K562 treated with DMSO at 1 percent for 24 hours (cell line): ENCODE results near the gene GRPEL2. TPM values are rescaled to one million over a fixed set of nuclear protein-coding genes. Genes with fewer than 3 reads are reported as not detected.

Experiments
- total RNA-seq: library from RNA; unstranded; fragments of 300-600 nt; gene quantifications from 2 replicates; pipeline ENCODE4 v1.2.3, GENCODE V29; 2022; ENCODE audit warnings: low read depth; ENCODE audit not compliant: insufficient read depth

GRPEL2 gene
- 5.4 and 6.8 TPM in 2 replicates for total RNA-seq

GRCh38 chr5:149345147-149345891 is at the start of gene GRPEL2:
Gene GRPEL2, plus strand, starts transcription at chr5:149345499. Its CDS starts 41 bp downstream, at chr5:149345540.

GRCh38 chr5:149357370-149358293 is 12.3 kb downstream of the GRPEL2 start, which contains the start of gene PCYOX1L:
Gene PCYOX1L, plus strand, starts transcription at chr5:149358046. Its CDS starts 23 bp downstream, at chr5:149358069.

GRCh38 chr5:149379177-149379761 is 34.0 kb downstream of the GRPEL2 start, which contains the start of gene IL17B:
Gene IL17B, minus strand, starts transcription at chr5:149379292. Its CDS starts 67 bp downstream, at chr5:149379225.

Other genes with a start within 250 kb of the GRPEL2 start
- gene ABLIM3, start 204.0 kb upstream of the GRPEL2 start, total RNA-seq = 0.63 and 0.68 TPM in 2 replicates
- not detected in 2 replicates for gene AFAP1L1, start 73.6 kb upstream of the GRPEL2 start, total RNA-seq
- 10.1 and 11.1 TPM in 2 replicates for gene PCYOX1L, start 12.5 kb downstream of the GRPEL2 start, total RNA-seq
- 2.0 and 3.3 TPM in 2 replicates for gene IL17B, start 33.8 kb downstream of the GRPEL2 start, total RNA-seq
- 157 and 160 TPM in 2 replicates for gene CSNK1A1, start 205.9 kb downstream of the GRPEL2 start, total RNA-seq
- 0.20 TPM in 1 of 2 replicates, not detected in the other for gene ARHGEF37, start 236.0 kb downstream of the GRPEL2 start, total RNA-seq